WTC11 (cell line): ENCODE data around the gene ANKDD1B. TPM values are rescaled to one million over a fixed set of nuclear protein-coding genes. Genes with fewer than 3 reads are reported as not detected.

Experiments
- ATAC-seq: fragments of 200-7000 bp; cut with Tn5 transposase; 2 replicates; pipeline ENCODE4 v1.10.0; 2021; ENCODE audit warnings: mild to moderate bottlenecking, moderate library complexity
- CTCF ChIA-PET: fragments of 300-600 bp; sonication (Branson Sonifier 250); formaldehyde crosslinking; loops from one replicate; lab custom pipeline; 2021; ENCODE audit warnings: antibody characterized with exemption; lab: Charles Lee
- POLR2A ChIA-PET: fragments of 350-600 bp; sonication (Branson Sonifier 250); formaldehyde crosslinking; loops from one replicate; lab custom pipeline; 2021; ENCODE audit warnings: antibody characterized with exemption; lab: Charles Lee
- DNase-seq: peaks from one replicate; pipeline ENCODE4 v3.0.0; 2021; ENCODE audit warnings: low spot score
- H3K27ac Mint-ChIP-seq: 2 replicates; pipeline ENCODE4 v1.8.0; 2021; ENCODE audit warnings: mixed read lengths
- H3K27me3 Mint-ChIP-seq: 2 replicates; pipeline ENCODE4 v1.8.0; 2021; ENCODE audit warnings: low read depth, mild to moderate bottlenecking, moderate library complexity, mixed read lengths
- H3K36me3 Mint-ChIP-seq: 2 replicates; pipeline ENCODE4 v1.8.0; 2021; ENCODE audit warnings: mixed read lengths
- H3K4me1 Mint-ChIP-seq: 2 replicates; pipeline ENCODE4 v1.8.0; 2022; ENCODE audit warnings: mixed read lengths
- H3K4me3 Mint-ChIP-seq: 2 replicates; pipeline ENCODE4 v1.8.0; 2021; ENCODE audit warnings: mild to moderate bottlenecking, moderate library complexity, mixed read lengths
- H3K9me3 Mint-ChIP-seq: 2 replicates; pipeline ENCODE4 v1.8.0; 2021; ENCODE audit warnings: mixed read lengths
- ATF1 ChIP-seq: sonication (generic); formaldehyde crosslinking; IDR thresholded peaks from 2 replicates; pipeline ENCODE4 v1.8.1; 2023; ENCODE audit warnings: mild to moderate bottlenecking, moderate library complexity, missing genetic modification reagents
- CREB1 ChIP-seq: sonication (generic); formaldehyde crosslinking; IDR thresholded peaks from 2 replicates; pipeline ENCODE4 v1.8.0; 2023; ENCODE audit warnings: mild to moderate bottlenecking, missing genetic modification reagents
- FOXK1 ChIP-seq: sonication (generic); formaldehyde crosslinking; IDR thresholded peaks from 2 replicates; pipeline ENCODE4 v1.8.0; 2022; ENCODE audit warnings: mild to moderate bottlenecking, moderate library complexity, missing genetic modification reagents
- GABPB1 ChIP-seq: sonication (generic); formaldehyde crosslinking; IDR thresholded peaks from 2 replicates; pipeline ENCODE4 v1.8.1; 2023; ENCODE audit warnings: mild to moderate bottlenecking, missing genetic modification reagents
- GTF2I ChIP-seq: fragments of 250-450 bp; sonication (Bioruptor Pico); conservative IDR thresholded peaks from 2 replicates; pipeline ENCODE4 v1.4.0; 2021; ENCODE audit warnings: mild to moderate bottlenecking
- JUN ChIP-seq: sonication (generic); formaldehyde crosslinking; IDR thresholded peaks from 2 replicates; pipeline ENCODE4 v1.8.0; 2023; ENCODE audit warnings: mild to moderate bottlenecking, missing genetic modification reagents
- MLX ChIP-seq: sonication (generic); formaldehyde crosslinking; IDR thresholded peaks from 2 replicates; pipeline ENCODE4 v1.8.1; 2023; ENCODE audit warnings: mild to moderate bottlenecking, missing genetic modification reagents, moderate library complexity
- NFE2L1 ChIP-seq: sonication (generic); formaldehyde crosslinking; IDR thresholded peaks from 2 replicates; pipeline ENCODE4 v1.8.1; 2023; ENCODE audit warnings: missing genetic modification reagents
- NR2C2 ChIP-seq: sonication (generic); formaldehyde crosslinking; IDR thresholded peaks from 2 replicates; pipeline ENCODE4 v1.8.0; 2022; ENCODE audit warnings: mild to moderate bottlenecking, missing genetic modification reagents
- NR3C1 ChIP-seq: sonication (generic); formaldehyde crosslinking; conservative IDR thresholded peaks from 2 replicates; pipeline ENCODE4 v1.8.1; 2023; ENCODE audit warnings: low read depth, mild to moderate bottlenecking, missing genetic modification reagents
- OVOL2 ChIP-seq: fragments of 250-450 bp; sonication (Bioruptor Pico); IDR thresholded peaks from 2 replicates; pipeline ENCODE4 v1.9.0; 2021; ENCODE audit warnings: mild to moderate bottlenecking, borderline replicate concordance
- PREB ChIP-seq: sonication (generic); formaldehyde crosslinking; IDR thresholded peaks from 2 replicates; pipeline ENCODE4 v1.8.1; 2022; ENCODE audit warnings: mild to moderate bottlenecking, missing genetic modification reagents, moderate library complexity, borderline replicate concordance
- PRRX2 ChIP-seq: fragments of 250-450 bp; sonication (Bioruptor Pico); IDR thresholded peaks from 2 replicates; pipeline ENCODE4 v1.8.0; 2021; ENCODE audit warnings: mild to moderate bottlenecking
- TCF7 ChIP-seq: sonication (generic); formaldehyde crosslinking; IDR thresholded peaks from 2 replicates; pipeline ENCODE4 v1.8.0; 2022; ENCODE audit warnings: mild to moderate bottlenecking, low read depth, missing genetic modification reagents, moderate library complexity
- TEAD1 ChIP-seq: sonication (generic); formaldehyde crosslinking; IDR thresholded peaks from 2 replicates; pipeline ENCODE4 v1.8.0; 2022; ENCODE audit warnings: mild to moderate bottlenecking, missing genetic modification reagents
- ZBTB43 ChIP-seq: sonication (generic); formaldehyde crosslinking; IDR thresholded peaks from 2 replicates; pipeline ENCODE4 v1.8.1; 2023; ENCODE audit warnings: mild to moderate bottlenecking, missing genetic modification reagents
- ZNF121 ChIP-seq: sonication (generic); formaldehyde crosslinking; IDR thresholded peaks from 2 replicates; pipeline ENCODE4 v1.8.0; 2023; ENCODE audit warnings: missing genetic modification reagents
- ZNF138 ChIP-seq: sonication (generic); formaldehyde crosslinking; conservative IDR thresholded peaks from 2 replicates; pipeline ENCODE4 v1.8.1; 2022; ENCODE audit warnings: mild to moderate bottlenecking, moderate library complexity, missing genetic modification reagents
- ZNF281 ChIP-seq: sonication (generic); formaldehyde crosslinking; IDR thresholded peaks from 2 replicates; pipeline ENCODE4 v1.8.0; 2023; ENCODE audit warnings: mild to moderate bottlenecking, missing genetic modification reagents
- ZNF671 ChIP-seq: fragments of 250-450 bp; sonication (Bioruptor Pico); IDR thresholded peaks from 2 replicates; pipeline ENCODE4 v1.8.0; 2021; ENCODE audit warnings: mild to moderate bottlenecking
- total RNA-seq: library from RNA; stranded (reverse); gene quantifications from 3 replicates; pipeline ENCODE4 v1.2.3, GENCODE V29; 2021
- TF ChIP-seq, protein P1 (sequence below): sonication (generic); formaldehyde crosslinking; IDR thresholded peaks from 2 replicates; pipeline ENCODE4 v1.8.1; 2022; ENCODE audit warnings: low read depth, missing genetic modification reagents, borderline replicate concordance

ANKDD1B gene
- total RNA-seq, 1 experiment from 2014 or later, result 0.28 TPM

GRCh38 chr5:75663579-75664284, 52.5 kb downstream of the ANKDD1B start:
- Mint-ChIP-seq H3K9me3 (no peaks in the 10 kb centered on the region), H3K4me3 (no peak overlapping the region), H3K36me3 (no peaks in the 10 kb centered on the region)
- ATAC-seq (no peak), DNase-seq (no peak)
- POLR2A ChIA-PET, result no interaction called here
- TF ChIP-seq FOXK1 (CRISPR knock-in tag), result no peak
- TF ChIP-seq, all 79 proteins: peak for 0
- Mint-ChIP-seq H3K27ac (no peak overlapping the region), H3K4me1 (peaks cover 11% of the 10 kb centered on the region), H3K27me3 (no peaks in the 10 kb centered on the region)
- CTCF ChIA-PET, result interaction anchor here (1.8 kb wide), 1 partner anchor 17 kb away, joined by 9 read pairs; no protein-coding TSS in a partner anchor

DNA sequence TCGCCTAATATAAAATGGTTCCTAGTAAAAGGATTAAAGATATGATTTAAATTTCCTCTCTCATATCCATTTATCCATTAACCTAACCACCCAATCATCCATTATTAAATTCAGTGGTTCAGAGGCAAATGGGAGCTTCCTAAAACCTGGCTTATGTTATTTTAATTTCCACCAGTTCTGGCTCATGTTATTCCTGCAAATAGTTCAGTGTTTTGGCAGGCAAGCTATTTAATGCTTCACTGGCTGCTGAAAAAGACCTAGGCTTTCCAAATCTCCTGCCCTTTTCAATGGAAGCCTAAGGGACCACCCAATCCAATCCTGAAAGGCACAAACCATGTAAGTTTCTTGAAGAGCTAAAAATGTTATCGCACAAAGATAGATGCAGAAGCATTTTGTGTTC, 53.7 kb downstream of the ANKDD1B start:
- ATAC-seq, result no peak
- Mint-ChIP-seq H3K9me3 (no peaks in the 10 kb centered on the region), H3K36me3 (no peaks in the 10 kb centered on the region)
- no peak for DNase-seq
- POLR2A ChIA-PET, result no interaction called here
- TF ChIP-seq TCF7 (CRISPR knock-in tag) (no peak), ZNF281 (no peak), TEAD1 (no peak), ZNF121 (CRISPR knock-in tag) (no peak), MLX (CRISPR knock-in tag) (no peak)
- TF ChIP-seq, all 79 proteins: peak for 0
- Mint-ChIP-seq H3K4me1 (peaks cover 20% of the 10 kb centered on the region), H3K27ac (no peak overlapping the region), H3K27me3 (no peaks in the 10 kb centered on the region), H3K4me3 (no peak overlapping the region)
- CTCF ChIA-PET, result interaction anchor here (1.1 to 1.8 kb wide), 2 partner anchors 11 to 16 kb away, joined by 4 to 9 read pairs; no protein-coding TSS in a partner anchor

GRCh38 chr5:75666801-75667200, 55.5 kb downstream of the ANKDD1B start:
- H3K4me3 Mint-ChIP-seq, result no peak overlapping the region
- CTCF ChIA-PET, result interaction anchor here (0.8 to 0.9 kb wide), 4 partner anchors 14 to 302 kb away, joined by 4 to 5 read pairs (median 4); no protein-coding TSS in a partner anchor
- H3K9me3 Mint-ChIP-seq, result no peaks in the 10 kb centered on the region
- DNase-seq (no peak), ATAC-seq (peak; percentile 55)
- TF ChIP-seq NR2C2 (no peak), OVOL2 (CRISPR knock-in tag) (no peak), JUN (CRISPR knock-in tag) (no peak), TCF7 (CRISPR knock-in tag) (no peak), GTF2I (CRISPR knock-in tag) (no peak), ATF1 (CRISPR knock-in tag) (no peak), ZBTB43 (CRISPR knock-in tag) (no peak), NR3C1 (CRISPR knock-in tag) (no peak), CREB1 (CRISPR knock-in tag) (no peak), ZNF671 (CRISPR knock-in tag) (no peak)
- no peaks in the 10 kb centered on the region for H3K36me3 Mint-ChIP-seq
- POLR2A ChIA-PET, result no interaction called here
- no peak overlapping the region for H3K27ac Mint-ChIP-seq
- H3K27me3 Mint-ChIP-seq, result no peaks in the 10 kb centered on the region
- peaks cover 20% of the 10 kb centered on the region for H3K4me1 Mint-ChIP-seq

DNA sequence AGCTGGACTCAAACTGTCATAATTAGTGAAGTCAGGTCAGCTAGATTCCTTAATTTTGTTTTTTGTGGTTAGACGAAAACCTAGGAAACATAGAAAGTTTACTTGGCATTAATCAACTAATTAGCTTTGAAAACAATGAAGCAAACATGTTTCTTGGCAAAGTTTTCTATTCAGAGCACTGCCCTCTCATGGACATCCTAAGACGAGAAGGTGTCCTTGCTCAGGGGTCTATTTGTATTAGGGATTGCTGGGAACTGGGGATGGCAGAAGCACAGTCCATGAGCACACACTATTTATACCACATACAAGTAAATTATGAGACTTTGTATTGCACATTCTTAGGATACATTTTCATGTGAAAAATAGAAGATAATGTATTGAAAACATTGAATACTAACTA, 56.3 kb downstream of the ANKDD1B start:
- ATAC-seq (peak; percentile 54; the same call in 1 of the 2 replicates), DNase-seq (no peak)
- no peaks in the 10 kb centered on the region for H3K9me3 Mint-ChIP-seq
- no peak for TF ChIP-seq FOXK1 (CRISPR knock-in tag)
- no peak for TF ChIP-seq OVOL2 (CRISPR knock-in tag)
- no peak for TF ChIP-seq PRRX2 (CRISPR knock-in tag)
- TF ChIP-seq NFE2L1, result no peak
- TF ChIP-seq GABPB1 (CRISPR knock-in tag), result no peak
- TF ChIP-seq, protein P1, sequence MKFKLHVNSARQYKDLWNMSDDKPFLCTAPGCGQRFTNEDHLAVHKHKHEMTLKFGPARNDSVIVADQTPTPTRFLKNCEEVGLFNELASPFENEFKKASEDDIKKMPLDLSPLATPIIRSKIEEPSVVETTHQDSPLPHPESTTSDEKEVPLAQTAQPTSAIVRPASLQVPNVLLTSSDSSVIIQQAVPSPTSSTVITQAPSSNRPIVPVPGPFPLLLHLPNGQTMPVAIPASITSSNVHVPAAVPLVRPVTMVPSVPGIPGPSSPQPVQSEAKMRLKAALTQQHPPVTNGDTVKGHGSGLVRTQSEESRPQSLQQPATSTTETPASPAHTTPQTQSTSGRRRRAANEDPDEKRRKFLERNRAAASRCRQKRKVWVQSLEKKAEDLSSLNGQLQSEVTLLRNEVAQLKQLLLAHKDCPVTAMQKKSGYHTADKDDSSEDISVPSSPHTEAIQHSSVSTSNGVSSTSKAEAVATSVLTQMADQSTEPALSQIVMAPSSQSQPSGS (CRISPR knock-in tag), result no peak
- TF ChIP-seq ZNF138, result no peak
- TF ChIP-seq PREB (CRISPR knock-in tag), result no peak
- TF ChIP-seq, all 79 proteins: peak for 0
- POLR2A ChIA-PET, result no interaction called here
- CTCF ChIA-PET, result interaction anchor here (0.6 to 0.9 kb wide), 4 partner anchors 64 to 417 kb away, joined by 3 to 4 read pairs (median 4); no protein-coding TSS in a partner anchor
- Mint-ChIP-seq H3K27ac (no peak overlapping the region), H3K4me3 (no peak overlapping the region), H3K36me3 (no peaks in the 10 kb centered on the region), H3K4me1 (peaks cover 20% of the 10 kb centered on the region), H3K27me3 (no peaks in the 10 kb centered on the region)
